Ramos (cell line): ENCODE results near the gene KCNJ15.

Experiments used
- in situ Hi-C: fragments of 300-500 bp; cut with MboI; formaldehyde crosslinking; loops from one replicate; pipeline ENCODE4 v1.14.3; 2022; ENCODE audit warnings: low sequenced_read_pairs; ENCODE audit not compliant: unreplicated experiment

The KCNJ15 gene

DNA sequence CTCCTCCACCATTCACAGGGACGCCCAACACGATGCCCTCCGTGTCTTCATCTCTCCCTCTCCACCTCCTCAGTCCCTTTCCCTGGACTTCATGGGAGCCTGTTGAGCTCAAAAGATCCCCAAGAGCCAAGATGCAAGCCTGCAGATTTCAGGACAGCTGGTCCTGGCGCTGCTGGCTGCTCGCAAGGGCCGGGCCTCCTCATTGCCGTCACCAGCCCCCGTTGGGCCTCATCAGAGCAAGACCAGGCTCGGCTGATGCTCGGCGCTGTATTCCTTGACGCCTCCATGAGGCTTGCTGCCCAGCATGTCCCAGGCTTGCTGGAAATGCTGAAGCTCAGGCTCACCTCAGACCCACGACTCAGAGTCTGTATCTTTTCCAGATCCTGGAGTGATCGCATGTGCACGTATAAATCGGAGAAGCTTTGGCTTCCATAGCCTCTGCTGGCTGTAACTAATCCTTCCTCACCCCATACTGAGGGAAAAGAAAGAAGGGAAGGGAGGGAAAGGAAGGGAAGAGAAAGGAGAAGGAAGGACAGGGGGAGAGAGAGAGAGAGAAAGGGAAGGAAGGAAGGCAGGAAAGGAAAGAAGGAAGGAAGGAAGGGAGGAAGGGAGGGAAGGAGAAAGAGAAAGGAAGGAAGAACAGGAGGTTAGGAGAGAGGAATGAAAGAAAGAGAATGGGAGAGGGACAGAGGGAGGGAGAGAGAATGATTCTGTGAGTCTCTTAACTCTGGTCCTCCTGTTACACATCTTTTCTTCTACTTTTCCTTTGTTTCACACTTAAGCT lies 94.6 kb downstream of the KCNJ15 start:
- in situ Hi-C loops = loop anchor here (10.0 to 25.0 kb wide), 2 partner anchors 197 to 639 kb away; no protein-coding TSS in a partner anchor

GRCh38 chr21:38351961-38352521 lies 95.2 kb downstream of the KCNJ15 start:
- in situ Hi-C loops = loop anchor here (10.0 to 25.0 kb wide), 2 partner anchors 197 to 640 kb away; no protein-coding TSS in a partner anchor

DNA sequence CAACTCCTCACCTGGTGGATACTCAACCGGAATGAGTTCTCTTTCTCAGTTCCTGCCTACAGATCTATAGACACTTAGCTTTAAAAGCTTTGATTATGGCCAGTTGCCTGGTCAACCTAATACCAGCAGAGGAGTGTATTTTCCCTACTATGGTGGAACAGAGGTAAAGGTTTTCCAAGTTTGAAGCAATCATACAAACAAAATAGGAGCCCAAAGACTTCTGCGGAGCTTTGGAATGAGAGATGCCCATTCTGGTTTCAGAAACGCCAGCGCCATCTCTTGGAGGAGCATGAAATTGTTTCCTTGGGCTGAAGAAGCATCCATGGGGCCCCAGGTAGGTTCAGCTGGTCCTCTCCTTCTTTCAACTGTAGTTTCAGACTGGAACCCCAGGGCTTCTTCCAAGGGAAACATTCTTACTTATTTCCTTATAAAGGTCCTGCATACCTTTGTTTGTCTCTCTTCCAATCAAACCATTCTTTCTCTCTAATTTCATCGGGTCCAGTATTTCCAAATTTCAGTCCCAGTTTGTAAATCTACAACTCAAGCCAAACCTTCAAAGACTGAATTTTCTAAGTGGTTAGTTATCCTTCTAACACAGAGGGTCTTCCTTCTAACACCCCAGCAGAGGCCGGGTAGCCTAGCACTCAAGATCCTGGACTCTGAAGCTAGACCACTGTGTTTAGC lies 95.9 kb downstream of the KCNJ15 start:
- in situ Hi-C loops = loop anchor here (10.0 to 25.0 kb wide), 2 partner anchors 198 to 640 kb away; no protein-coding TSS in a partner anchor

- in situ Hi-C loops = loop anchor here (10.0 to 25.0 kb wide), 2 partner anchors 199 to 642 kb away; no protein-coding TSS in a partner anchor
Measured at GRCh38 chr21:38354231-38354630, 97.4 kb downstream of the KCNJ15 start.

GRCh38 chr21:38354746-38355145 lies 98.0 kb downstream of the KCNJ15 start:
- in situ Hi-C loops = loop anchor here (10.0 to 25.0 kb wide), 2 partner anchors 200 to 642 kb away; no protein-coding TSS in a partner anchor

GRCh38 chr21:38355353-38355752 lies 98.6 kb downstream of the KCNJ15 start:
- in situ Hi-C loops = loop anchor here (10.0 to 25.0 kb wide), 2 partner anchors 201 to 643 kb away; no protein-coding TSS in a partner anchor

GRCh38 chr21:38355992-38356781 lies 99.4 kb downstream of the KCNJ15 start:
- in situ Hi-C loops = loop anchor here (10.0 to 25.0 kb wide), 2 partner anchors 201 to 644 kb away; no protein-coding TSS in a partner anchor
